HG03457 (cell line): ENCODE data around the gene NEUROD2.
"Not testable (repeated sequence)": the region's sequence is repeated elsewhere in the genome, so short reads cannot be mapped to it uniquely, and the experiment has no call there.

Experiments used
- ATAC-seq: cut with Tn5 transposase; IDR thresholded peaks from one replicate; pipeline ENCODE4 v1.9.1; 2021; ENCODE audit warnings: moderate number of reproducible peaks; ENCODE audit not compliant: unreplicated experiment

NEUROD2 gene

DNA sequence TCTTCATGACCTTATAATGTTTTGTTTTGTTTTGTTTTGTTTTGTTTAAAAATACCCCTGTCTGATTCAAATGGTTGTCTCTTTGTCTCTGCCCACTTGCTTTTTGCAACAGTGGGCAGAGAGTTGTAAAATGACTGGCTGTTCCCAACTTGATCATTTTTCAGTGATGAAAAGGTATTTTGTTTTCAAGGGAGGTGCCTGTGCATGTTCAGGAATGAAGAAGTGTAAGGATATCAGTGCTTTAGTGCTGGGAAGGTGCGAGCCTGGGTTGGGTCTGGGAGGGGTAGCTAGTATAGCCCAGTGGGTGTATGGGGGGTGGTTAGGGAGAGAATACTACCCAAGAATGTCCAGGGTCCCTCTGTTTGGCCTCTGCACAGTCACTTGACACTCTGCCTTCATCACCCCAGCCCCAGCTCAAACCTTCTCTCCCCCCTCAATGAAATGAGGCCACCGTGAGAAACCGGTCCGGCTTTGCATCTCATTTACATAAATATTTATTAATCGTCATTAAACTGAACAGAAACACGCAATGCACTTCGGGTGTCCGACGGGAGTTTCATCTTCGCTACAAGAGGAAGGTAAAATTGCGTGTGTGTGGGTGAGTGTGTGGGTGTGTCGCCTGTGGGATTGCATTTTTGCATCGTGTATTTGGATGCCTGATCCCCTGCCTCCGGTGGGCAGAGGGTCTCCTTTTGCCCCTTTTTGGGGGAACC lies 4.3 kb downstream of the NEUROD2 start:
- no peak for ATAC-seq

DNA sequence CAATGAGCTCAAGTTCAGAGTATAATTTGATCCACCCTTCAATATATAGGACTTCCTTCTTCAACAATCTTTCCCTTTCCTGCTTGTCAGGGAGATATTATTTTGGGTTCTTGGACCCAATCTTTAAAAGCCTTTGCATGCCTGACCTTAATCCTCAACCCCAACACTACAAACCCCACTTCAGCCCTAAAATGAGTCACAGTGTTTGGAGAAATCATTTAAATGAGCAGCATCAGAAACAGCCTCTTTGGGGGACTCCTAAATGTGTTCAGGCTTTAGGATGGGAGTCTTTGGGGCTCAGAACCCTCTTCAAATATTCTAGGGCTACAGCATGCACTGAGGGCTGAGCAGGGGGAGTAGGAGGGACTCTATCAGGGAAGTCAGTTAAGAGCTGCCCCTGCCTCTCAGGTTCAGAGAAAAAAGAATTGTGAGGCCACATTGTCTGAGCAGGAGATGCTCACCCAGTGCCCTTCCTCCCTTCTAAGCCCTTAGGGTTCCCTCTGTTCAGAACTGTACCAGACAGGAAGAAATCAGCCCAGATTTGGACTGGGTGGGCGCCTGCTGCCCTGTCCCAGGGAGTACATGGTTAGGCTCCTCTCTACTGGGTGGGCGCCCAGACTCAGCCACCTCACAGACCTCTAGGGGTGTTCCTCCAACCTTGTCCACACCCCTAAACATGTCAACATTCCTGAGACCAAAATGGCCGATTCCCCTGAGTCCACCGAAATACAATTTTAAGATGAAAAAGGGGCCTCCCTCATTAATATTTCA lies 5.0 kb downstream of the NEUROD2 start:
- no peak for ATAC-seq

DNA sequence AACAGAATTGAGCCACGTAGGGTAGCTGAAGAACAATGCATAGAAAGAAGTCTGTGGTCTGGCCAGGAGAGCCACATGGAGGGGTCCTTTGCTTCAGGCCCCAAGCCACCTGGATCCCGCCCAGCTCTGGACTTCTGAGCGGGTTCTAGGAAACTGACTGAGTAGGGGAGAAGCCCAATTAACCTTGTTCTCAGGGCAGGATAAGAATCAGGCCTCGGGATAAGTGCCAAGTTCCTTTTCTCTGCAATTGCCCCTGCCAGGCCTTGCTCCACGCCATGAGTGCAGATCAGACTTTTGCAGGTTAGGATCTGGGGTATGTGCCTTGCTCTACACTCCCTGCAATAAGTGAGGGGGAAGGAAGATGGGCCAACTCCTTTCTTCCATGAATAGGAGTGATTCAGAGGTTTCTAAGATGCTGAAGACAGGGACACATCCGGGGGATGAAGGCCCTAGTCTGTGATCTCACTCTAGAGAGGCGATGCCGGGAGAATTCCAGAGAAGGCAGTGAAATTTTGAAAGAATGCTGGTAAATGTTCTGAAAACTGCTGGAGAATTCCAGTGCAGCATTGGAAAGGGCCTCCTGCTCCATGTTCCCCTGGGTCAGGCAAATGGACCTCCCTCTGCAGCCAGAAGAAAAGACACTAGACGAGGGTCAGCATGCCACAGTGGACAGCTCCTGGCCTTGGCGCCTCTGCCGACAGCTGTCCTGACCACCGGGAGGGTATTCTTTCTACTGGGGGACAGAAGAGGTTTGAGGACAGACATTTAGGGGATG lies 5.8 kb downstream of the NEUROD2 start:
- no peak for ATAC-seq

DNA sequence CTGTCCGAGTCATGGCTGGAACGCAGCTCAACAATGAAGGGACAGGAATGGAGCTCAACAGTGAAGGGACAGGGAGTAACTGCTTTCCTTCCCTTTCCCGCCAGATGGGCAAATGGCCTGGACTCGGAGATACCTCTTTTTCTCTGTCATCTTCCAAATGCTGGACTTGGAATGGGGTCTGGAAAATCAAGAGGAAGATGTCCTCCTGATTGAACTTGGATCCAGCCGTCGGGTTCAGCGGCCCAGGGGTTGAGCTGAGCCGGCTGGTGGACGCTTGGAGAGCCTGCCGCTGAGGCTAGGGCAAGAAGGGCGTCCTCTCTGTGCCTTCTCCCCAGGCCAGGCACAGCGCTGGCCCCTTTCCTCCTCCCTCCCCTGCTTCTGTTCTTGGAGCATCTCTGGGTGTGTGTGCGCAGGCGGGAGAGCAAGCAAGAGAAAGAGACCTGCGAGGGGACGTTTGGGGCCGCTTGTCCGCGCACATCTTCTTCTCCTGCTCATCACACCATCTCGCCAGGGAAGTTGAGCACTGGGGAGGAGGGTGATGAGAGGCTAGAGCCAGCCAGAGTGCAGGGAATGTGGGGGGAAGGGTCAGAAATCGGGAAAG lies 6.6 kb downstream of the NEUROD2 start:
- ATAC-seq: no peak

DNA sequence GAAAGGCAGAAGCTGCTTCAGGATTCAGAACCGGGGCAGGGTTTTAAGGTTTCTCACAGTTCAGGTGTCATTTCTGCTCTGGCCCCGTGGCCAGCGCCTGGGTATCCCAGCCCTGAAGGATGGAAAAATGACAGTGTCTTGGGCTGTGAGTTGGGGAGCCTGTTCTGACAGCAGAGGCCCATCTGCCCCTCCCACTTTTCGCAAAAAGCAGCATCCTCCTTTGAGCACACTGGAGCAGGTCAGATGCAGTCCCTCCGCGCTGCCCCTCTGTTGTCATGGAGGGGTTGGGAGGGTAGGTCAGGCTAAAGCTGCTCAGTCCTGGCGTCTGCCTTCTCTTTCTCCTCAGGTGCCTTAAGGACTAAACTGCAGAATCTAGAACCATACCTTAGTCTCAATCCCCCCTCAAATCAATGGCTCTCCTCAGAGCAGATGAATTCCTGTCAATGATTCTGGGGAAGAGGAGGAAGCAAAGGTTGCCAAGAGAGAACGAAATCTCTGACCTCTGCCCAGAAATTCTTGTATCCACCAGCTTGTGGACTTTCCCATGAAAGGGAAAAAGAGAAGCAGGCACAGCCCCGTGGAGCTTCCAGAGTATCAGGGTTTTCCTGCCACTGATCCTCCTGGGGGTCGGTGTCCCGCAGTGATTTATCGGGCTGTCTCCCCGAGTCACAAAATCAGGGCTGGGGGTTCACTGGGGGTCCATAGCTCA lies 7.3 kb downstream of the NEUROD2 start:
- ATAC-seq: no peak

DNA sequence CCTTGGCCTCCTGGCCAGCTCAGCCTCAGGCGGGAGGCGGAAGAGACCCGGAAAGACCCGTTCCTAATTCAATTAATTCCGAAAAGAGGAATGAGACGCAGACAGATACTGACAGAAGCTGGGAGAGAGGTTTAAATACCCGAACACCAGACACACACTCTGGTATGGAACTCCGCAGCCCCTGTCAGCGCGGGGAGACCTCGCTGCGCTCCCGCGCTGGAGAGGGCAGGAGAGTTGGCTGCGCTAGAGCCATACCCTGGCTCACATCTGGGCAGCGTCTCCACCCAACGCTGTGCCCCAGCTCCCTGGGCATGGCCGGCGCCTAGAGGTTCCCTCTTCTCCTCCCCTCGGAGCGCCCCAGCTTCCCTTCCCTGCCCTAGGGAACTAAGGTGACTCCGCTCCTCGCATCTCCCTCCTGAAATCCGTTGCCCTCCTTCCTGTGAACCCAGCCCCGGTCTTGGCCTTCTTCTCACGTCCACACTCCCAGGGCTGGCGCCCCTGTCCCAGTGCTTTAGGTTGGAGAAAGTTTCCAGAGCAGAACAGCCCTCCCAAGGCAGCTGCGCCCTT lies 8.0 kb downstream of the NEUROD2 start:
- ATAC-seq: no peak

DNA sequence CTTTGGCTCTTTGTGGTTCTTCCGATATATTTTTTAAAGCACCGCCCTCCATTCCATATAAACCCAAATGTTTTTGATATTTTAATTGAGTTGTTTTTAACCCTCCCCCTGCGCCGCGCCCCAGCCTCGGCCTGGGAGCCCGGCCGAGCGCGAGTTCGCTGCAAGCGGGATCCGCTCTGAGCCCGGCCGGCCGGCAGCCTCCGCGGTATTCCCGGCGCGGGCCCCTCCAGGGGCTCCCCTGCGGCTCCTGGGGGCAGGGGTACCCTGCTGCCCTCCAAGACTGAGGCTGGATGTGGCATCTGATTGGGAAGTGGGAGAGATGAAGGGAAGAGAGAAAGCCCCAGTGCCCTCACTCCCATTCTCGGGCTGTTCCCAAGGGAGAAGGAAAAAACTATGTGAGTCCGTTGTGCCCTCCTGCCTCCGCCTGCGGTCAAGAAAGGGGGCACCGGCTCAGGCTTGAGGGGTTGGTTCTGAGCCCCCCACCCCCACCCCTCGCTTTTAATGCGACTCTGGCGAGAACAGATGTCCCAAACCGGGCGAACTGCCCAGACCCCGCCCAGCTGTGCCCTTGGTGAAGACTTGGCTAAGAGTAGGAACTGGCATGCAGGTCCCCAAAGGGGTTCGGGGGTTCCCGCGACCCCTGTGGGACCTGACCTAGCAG lies 8.6 kb downstream of the NEUROD2 start:
- ATAC-seq: no peak

DNA sequence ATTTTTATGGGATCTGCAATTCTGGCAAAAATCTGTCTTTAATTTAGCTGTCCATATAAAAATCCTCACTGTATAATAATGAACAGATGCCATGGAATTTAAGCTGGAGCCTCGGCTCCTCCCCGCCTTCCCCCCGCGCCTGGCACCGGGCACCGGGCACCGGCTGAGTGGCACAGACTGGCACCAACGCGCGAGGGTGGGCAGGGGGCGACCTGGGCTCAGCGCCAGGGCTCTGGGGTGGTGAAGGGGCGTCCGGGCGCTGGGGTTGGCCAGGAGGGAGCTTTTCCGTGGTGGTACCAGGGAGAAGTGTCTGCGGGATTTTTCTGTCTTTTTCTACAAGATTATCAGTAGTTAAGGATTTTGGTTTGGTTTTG lies 9.1 kb downstream of the NEUROD2 start:
- ATAC-seq: no peak

DNA sequence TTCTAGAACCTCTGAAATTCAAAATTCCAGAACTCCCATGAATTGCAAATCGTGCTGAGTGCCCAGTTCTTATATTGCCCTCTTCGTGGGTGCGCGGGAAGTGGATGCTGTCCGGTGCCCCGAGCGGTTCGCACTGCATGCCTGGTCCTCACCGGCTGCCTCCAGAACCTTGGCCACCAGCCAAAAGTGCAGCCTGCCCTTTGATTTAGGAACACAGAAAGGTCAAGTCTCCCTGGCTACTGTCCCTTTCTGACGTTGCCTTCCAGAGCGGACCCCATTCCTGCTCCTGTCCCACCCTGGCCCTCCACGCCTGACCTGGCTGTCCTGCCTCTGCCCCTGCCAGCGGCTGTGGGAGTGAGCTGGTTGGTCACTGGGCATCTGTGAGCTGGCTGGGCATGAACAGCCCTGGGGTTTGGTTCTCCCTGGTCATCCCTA lies 9.7 kb downstream of the NEUROD2 start:
- no peak for ATAC-seq

DNA sequence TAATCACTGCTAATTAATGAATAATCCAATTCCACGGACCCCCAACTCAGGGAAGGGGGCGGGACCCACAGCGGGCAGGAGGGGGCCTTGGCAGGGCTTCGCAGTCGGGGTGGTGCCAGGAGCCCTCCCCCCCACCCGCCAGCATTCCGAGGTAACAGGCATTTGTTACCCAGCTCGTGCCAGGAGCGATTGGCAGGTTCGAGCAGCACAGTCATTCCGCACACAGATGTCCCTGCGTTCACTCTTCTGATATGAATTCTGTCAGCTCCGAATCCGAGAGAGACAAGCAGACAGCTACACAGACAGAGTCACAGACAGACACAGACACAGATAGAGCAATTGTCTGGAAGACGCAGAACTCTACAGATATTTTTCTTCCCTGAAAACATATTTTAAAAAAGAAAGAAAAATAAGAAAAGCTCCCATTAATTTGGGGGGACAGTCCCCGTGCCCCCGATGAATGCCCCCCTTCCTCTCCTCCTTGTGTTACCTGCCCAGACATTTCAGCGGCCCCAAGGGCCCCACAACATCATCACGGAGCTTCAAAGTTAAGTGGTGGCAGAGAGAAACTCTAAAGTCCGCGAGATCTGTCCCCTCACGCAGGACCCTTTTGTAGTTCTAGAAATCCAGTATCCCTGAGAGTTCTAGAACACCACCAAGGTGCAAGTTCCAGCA lies 10.2 kb downstream of the NEUROD2 start:
- no peak for ATAC-seq

DNA sequence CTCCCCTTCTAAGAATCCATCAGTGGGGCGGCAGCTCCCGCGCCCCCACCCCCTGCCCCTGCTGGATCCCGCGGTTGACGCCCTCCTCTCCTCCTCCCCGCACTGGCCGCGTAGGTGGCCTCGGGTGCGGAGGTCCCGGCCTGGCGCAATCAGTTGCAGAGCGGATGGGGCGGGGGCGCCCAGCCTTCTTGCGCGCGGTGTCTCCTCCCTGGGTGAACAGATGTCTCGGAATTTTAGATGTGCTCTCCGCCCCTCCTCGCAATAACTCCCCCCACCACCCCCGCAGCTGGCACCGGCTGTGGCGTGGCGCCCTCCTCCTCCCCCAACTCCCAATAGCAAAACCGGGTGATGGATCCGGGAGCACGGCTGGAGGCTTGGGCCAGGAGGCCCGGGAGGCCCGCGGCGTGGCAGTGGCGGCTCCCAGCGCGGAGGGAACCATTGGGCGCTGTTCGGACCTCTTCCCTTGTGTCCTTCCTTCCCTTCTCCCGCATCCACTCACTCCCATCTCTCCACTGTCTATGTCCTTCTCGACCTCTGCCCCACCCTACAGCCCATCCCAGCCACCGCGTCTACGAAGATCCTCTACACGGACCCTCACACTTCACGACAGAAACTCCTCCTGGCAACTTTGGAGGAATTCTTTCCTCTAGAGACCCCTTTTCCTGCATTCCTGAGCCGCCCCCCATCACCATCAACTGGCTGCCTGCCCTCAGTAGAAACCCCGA lies 11.0 kb downstream of the NEUROD2 start:
- no peak for ATAC-seq

DNA sequence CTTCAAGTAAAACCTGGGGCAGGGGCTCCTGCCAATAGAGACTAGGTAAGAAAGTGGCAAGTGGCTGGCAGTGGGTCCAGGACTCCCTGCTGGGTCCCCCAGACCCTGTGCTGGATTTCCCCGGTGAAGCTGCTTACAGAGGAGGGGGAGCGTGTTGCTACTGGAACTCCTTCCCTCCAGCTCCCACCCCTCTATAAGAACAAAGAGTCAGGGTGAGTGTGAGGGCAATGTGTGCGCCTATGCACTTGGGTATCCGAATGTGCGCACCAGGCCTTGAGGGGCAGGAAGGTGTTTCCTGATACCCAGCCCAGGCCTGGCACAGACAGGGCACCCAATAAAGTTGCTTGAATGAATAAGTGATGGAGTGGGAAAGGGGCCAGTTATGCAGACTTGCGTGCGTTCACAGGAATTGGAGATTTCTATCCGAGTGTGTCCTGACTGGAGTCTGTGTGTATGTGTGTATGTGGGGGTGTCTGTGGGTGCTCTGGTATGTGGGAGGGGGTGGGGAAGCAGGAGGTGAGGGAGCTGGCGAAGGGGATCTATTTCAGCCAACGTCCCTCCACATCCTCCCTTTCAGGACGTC lies 11.7 kb downstream of the NEUROD2 start:
- ATAC-seq: no peak

DNA sequence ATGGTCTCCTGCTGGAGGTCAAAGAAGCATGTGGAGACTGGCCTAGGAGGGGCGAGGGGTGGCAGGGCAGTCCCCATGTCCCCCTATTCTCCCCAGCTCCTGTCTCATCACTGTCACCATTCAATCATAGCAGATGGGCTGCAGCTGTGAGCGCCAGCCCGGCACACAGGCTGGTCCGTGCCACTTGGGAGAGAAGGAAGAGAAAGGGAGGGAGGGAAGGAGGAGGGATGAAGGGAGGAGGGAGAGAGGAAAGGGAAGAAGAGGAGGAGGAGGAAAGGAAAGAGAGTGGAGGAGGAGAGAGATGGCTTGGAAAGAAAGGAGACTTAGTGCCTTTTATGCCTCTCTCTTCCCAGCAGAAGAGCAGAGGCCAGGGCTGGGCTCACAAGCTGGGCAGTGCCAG lies 12.4 kb downstream of the NEUROD2 start:
- no peak for ATAC-seq

DNA sequence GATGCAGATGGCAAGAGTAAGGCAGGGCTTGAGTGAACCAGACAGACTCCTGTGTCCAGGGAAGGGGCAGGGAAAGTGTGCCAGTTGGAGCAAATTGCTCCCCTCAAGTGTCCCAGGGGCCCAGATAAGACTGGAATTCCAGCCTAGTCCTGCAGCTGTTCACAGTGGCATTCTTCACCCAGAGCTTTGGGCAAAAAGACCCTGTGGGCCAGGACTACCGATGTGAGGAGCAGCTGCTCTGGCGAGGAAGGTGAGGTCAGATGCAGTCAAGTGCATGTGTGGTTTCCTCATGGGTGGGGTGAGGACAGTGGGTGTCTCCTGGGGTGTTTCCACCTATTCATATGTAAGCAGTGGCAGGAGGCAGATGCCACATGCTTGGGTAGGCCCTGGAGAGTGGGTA lies 14.3 kb downstream of the NEUROD2 start:
- ATAC-seq: no peak

DNA sequence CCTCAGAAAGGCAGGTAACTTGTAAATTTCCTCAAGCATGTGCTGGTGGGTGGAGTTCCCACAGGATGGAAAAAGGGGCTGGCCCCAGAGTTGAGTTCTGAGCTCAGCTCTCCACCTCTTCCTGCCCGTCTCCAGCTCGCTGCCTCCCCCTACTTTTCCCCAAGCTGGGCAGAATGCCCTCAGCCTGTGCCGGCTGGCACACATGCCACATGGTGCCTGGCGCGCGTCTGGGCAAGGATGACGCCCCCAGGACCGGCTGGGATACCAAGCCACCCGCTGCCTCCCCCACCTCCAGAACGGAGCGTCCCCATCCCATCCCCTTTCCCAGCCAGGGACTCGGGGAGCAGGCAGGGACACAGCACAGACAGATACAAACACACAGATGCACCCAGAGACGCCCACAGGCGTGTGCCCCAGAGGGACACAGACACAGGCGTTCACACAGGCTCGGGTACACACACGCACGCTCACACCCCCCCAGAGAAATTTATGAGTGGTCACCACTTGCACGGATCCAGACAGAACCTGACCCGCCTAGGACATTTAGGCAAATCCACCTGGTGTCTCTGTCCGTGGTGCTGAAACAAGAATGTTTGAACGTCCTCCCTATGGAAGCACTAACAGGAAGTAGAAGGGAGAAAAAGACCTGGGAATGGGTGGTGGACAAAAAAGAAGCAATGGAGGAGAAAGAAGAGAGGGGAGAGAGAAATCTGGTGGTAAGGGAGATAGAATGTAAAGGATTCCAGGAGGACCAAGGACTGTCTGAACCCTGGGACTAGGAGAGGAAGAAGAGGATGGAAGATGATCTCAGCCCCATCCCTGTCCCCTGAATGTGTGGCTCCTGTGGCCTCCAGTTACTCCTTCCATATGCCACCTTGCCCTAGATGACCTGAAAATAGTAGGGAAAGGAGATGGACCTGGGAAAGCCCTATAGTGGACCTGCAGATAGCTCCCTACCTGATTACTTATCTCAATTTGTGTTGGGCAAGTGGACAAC lies 15.5 kb downstream of the NEUROD2 start:
- ATAC-seq: no peak

DNA sequence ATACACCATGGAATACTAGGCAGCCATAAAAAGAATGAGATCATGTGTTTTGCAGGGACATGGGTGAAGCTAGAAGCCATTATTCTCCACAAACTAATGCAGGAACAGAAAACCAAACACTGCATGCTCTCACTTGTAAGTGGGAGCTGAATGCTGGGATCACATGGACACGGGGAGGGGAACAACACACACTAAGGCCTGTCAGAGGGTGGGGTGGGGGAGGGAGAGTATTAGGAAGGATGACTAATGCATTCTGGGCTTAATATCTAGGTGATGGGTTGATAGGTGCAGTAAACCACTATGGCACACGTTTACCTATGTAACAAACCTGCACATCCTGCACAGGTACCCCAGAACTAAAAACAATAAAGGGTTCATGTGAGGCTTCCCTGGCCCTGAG lies 17.5 kb downstream of the NEUROD2 start:
- ATAC-seq: not testable (repeated sequence)

DNA sequence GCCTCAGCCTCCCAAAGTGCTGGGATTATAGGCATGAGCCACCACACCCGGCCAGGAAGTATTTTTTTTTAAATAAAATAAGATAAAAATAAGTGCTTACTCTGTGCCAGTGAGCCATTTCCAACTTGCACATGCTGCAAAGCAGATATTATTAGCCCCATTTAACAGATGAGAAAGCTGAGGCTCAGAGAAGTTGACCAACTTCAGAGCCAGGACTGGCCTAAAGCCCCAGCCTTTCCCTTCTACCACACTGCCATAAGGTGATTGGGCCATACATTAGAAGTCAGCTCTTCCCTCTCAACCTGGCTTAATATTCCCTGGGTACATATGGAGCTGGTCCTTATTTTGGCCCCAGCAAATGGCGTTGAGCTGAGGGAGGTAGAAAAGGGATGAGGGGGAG lies 25.1 kb downstream of the NEUROD2 start:
- ATAC-seq: no peak
